ENCODE measurements around the gene ARAF.

The ARAF gene

DNA sequence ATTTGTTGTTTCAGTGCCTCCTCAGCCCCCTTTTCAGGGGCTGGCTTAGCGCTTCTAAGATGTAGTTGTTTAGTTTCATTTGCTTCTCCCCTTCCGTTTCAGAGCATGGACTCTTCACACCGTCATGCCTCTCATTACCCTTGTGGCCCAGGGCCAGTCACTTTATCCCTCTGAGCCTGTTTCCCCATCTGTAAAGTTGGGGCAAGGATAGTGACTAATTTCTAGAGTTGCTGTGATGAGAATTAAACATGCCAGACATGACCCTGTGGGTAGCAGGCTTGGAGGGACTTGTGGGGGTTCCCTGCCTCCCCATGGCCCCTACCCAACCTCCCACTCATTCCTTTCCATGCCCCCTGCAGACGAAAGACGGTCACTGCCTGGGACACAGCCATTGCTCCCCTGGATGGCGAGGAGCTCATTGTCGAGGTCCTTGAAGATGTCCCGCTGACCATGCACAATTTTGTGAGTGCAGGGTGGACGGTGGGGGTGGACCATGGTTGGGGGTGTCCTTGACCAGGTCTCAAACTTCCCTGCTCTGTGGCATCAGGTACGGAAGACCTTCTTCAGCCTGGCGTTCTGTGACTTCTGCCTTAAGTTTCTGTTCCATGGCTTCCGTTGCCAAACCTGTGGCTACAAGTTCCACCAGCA, 3.6 kb downstream of the ARAF start:
- DNase-seq (ENCODE audit: low read depth in 2 of 2) = no peak

DNA sequence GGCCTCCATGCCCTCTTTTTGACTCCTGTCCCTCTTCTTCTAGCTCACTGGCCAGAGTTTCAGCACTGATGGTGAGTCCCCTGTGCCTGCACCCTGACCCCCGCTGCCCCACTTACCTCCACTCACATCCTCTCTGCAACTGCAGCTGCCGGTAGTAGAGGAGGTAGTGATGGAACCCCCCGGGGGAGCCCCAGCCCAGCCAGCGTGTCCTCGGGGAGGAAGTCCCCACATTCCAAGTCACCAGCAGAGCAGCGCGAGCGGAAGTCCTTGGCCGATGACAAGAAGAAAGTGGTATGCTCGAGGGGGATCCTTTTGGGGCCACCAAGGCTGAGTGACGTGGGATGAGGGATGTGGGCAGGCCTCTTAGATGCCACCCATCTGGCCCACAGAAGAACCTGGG, 5.8 kb downstream of the ARAF start:
- DNase-seq (ENCODE audit: low read depth in 2 of 2) = no peak

DNA sequence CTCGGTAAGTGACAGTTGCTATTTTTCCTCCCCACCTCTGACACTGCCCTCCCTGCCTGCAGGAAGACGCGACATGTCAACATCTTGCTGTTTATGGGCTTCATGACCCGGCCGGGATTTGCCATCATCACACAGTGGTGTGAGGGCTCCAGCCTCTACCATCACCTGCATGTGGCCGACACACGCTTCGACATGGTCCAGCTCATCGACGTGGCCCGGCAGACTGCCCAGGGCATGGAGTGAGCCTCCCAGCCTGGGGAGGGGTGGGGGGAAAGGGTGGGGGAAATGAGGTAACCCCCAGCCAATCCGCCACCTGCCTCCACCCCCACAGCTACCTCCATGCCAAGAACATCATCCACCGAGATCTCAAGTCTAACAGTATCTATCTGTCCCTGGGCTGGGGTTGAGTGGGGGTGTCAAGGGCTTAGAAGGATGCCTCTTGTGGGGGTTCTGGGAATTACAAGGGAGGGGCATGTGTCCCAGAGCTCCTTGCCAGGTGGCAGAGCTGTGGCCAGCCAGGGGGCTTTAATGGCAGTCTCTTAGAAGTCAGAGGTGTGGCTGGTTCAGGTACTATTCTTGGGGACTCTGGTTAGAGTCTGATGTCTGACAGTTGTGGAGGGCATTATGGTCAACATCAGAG, 7.8 kb downstream of the ARAF start:
- DNase-seq (ENCODE audit: low read depth in 2 of 2) = no peak

DNA sequence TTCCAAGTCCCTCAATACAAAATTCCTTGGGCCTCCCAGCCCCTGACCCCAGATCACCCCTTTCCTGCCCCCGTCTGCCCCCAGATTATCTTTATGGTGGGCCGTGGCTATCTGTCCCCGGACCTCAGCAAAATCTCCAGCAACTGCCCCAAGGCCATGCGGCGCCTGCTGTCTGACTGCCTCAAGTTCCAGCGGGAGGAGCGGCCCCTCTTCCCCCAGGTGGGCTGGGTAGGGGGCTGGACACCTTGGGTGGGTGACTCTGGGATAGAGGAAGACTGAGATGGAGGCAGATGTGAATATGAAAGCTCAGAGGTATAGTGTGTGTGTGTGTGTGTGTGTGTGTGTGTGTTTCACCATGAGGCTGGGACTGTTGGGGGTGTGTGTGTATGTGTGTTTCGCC, 9.8 kb downstream of the ARAF start:
- no peak for DNase-seq (ENCODE audit: low read depth in 2 of 2)

DNA sequence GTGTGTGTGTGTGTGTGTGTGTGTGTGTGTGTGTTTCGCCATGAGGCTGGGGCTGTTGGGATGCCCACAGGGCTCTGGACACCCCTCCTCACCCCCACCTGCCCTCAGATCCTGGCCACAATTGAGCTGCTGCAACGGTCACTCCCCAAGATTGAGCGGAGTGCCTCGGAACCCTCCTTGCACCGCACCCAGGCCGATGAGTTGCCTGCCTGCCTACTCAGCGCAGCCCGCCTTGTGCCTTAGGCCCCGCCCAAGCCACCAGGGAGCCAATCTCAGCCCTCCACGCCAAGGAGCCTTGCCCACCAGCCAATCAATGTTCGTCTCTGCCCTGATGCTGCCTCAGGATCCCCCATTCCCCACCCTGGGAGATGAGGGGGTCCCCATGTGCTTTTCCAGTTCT, 10.2 kb downstream of the ARAF start:
- DNase-seq (ENCODE audit: low read depth in 2 of 2) = no peak

DNA sequence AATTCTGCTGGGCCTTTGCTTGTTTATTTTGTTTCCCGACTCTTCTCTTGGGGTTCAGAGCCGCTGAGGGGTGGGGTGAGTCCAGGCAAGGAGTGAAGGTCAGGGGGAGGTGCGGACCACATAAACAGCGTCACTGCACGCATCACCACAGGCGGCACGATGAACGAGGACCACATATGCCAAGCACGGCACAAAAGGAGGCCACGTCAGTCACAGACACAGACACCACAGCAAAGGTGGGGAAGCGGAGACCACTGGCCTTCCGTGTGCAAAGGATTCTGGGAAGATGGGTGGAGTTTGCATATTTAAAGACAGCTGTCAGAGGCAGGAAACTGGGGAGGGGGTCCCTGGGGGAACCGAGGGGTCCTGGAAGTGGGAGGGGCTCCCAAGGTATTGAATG, 10.9 kb downstream of the ARAF start:
- no peak for DNase-seq (ENCODE audit: low read depth in 2 of 2)

DNA sequence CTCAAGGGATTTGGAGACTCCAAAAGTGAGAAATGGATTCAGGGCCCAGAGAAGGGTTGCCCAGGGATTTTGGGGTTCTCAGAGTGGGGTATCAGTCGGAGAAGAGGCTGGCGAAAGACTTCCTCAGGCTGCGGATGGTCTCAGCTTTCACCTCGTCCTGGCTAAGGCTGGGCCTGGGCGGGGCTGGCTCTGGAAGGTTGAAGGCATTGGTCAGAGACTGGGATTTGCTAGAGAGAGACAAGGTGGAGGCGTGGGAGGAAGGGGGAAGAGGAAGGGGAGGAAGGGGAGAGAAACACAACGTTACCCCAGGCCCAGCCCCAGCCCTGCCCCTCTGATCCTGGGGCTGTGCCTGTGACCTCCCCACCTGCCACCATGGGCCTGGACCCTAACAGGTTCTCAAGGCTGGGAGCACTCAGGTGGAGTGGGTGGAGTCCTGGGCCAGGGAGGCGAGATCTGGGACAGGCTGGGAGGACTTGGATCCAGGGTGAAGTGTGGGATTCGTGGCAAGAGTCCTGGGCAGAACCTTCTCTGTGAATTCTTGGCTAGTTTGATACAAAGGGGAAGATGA, 11.9 kb downstream of the ARAF start:
- DNase-seq (ENCODE audit: low read depth in 2 of 2) = no peak

DNA sequence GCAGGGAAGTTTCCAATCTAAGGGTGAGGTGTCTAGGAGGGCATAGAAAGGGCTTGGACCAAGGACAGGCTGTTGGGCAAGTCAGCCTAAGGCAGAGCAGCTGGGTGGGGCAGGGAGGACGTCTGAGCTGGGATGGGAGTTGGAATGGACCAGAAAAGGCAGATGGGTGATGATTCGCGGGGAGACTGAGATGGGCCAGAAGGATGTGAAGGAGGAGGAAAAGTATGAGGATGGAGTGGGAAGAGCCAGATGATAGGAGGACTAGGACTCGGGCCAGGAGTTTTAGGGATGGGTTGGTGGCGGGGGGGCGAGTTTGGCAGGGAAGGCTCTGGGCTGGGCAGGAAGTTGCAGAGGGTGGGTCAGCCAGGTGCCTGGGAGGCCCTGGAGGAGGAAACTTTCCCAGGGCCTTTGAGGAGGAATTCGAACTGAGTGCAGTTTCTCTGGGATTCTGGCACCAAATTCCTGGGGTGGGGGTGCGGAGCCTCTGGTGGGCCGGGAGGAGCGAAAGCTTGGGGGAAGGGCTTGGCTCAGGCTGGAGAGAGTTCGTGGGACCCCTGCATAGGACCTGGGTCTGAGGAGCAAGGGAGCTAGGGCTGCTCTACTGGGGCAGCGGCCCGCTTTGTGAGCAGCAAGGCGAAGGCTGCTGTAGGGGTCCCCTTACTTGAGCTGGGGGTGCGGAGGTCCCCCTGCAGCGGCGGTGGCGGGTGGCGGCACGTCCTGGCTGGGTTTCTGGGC, 12.5 kb downstream of the ARAF start:
- DNase-seq (ENCODE audit: low read depth in 2 of 2) = no peak

DNA sequence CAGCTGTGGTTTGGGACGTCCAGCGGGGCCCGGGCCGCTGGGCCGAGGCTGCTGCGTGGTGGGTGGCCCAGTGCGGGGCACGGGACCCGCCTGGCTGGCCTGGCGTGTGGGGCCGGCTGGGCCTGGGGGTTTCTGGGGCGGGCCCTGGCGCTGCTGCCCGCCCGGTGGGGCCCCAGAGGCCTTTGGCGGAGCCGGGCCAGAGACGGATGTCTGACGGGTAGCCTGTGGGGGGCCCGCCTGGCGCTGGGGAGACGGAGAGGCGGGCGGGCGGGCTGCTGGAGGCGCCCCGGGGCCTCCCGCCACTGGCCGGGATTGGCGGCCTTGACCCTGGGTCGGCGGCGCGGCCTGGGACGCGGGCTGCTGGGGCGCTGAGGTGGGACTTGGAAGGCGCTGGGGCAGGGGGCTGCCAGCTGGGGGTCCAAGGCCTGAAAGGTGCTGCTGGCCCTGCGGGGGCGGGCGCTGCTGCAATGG, 13.1 kb downstream of the ARAF start:
- DNase-seq (ENCODE audit: low read depth in 2 of 2) = no peak

DNA sequence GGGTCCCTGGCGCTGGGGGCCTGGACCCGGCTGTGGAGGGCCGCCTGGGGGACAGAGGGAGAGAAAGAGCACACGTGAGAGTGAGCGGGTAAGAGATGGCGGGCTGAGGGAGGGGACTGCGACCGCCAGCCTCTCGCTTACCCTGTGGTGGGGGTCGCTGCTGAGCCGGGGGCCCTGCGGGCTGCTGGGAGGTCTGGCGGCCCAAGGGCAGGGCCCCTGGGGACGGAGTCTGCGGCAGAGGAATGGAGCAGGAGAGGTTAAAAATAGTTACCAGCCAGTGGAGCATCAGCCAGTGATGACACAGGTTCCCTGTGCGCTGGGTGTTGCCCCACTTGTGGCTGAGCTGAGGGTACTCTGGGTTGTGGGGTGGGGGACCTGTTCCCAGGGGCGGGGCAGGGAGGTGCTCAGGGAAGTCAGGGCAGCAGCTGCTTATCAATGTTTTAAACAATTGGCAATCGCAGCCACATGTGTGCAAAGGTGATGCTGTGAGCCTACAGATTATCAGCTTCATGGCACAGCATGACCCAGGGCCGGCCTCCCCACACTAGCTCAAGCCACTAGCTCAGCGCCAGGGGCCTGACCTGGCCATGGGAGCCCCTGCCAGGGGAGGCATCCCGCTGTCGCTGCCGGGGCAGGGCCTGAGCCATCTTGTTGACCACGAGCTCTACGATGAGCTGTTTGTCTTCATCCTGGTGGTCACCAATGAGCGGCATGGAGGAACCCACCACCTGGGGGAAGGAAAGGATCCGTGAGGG, 13.7 kb downstream of the ARAF start:
- no peak for DNase-seq (ENCODE audit: low read depth in 2 of 2)

DNA sequence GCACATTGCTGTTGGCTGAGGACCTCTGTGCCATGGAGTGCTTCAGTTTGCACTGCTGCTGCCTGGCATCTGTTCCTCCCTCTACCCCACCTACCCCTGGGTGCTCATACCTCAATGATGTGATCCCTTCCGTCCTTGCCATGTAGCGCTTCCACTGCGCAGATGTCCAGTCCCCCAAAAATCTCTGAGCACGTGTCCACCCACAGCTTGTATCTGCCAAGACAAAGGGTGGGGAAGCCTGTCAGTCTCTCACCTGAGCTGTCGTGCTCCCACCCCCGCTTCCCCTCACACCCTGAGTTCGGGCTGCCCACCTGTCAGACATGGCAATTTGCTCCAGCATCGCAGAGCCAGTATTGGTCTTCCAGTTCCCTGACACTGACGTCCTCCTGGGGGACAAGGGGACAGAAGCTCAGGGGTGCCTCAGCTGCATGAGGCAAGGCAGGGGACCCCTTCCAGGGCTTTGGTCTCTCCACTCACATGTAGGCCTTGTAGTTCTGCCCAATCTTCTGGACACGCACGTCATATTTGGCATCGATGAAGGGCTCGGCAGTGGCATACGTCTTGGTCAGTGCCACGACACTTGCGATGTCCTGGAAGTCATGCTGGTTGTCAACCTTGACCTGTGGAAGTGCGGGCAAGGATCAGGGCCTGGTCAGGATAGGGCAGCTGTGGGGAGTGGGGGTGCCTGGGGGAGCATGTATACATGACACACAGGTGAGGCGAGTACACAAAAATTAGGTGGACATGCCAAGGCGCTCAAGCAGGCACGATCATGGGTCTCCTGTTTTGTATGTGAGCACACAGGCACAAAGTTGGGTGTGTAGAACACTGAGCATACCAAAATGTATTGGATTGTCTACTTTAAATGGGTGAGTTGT, 15.3 kb downstream of the ARAF start:
- DNase-seq (ENCODE audit: low read depth in 2 of 2) = no peak

DNA sequence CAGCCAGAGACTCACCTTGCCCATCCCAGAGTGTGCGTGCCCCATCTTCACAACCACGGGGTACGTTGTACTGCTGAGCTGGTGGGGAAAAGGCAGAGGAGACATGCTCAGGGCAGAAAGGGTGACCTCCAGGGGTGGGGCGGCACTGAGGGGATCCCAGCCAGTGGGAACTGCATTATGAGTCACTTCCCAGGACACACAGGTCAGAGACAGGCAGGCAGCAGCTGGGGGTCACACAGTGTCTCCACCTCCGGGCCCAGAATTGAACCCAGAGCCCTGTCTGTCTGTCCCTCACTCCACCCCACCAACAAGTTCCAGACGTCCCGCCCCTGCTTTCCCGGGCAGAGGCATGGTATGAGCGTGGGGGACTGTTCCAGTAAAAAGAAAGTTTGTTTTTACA, 16.4 kb downstream of the ARAF start:
- no peak for DNase-seq (ENCODE audit: low read depth in 2 of 2)

DNA sequence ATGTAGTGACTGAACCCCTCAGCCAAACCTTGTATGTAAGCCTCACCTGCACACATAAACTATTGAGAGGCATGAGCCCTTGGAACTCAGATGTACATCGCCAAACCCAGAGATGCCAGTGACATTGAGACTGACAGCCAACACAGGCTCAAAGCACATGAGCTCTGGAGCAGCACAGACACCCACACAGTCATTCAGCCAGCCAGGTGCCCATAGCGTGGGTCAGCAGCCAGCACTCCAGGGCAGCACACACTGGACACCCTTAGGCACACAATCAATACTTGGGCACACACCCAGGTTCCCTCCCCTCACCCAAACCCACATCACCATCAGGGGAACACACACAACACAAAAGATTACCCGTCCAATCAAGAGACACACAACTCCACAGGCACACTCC, 16.9 kb downstream of the ARAF start:
- no peak for DNase-seq (ENCODE audit: low read depth in 2 of 2)

DNA sequence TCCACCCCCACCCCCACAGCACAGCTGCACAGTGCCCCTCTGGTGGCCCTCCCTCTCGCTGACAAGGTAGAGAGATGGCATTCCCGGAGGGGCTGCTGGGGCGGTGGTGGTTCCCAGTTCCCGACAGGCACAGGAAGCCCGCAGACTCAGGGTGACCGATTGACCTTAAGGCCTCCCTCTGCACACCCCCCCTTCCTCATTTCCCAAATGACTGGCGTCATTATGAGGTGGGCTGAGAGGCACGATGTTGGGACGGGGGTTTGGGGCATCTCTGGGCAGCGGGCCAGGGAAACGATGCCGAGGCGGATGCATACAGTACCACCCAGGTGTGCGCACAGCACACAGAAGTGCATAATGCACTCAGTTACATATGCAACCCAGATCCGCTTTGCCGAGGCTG, 17.7 kb downstream of the ARAF start:
- DNase-seq (ENCODE audit: low read depth in 2 of 2) = no peak

DNA sequence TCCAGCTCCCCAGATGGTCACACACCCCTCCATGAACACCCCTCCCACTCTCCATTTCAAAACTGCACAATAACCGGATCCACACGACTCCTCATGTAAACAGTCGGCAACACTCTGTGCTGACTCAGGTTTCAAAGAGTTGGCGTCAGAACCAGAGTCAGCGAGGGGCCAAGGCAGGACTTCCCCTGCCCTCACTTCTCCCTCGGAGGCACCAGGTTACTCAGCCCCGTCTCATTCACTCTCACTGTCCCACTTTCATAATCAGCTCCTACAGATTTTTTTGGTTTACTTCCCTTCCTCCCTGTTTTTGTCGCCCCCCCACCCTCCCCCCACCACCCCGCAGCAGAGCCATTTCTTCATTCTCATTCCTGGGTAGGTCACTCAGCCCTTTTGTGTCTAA, 18.5 kb downstream of the ARAF start:
- DNase-seq (ENCODE audit: low read depth in 2 of 2) = no peak

DNA sequence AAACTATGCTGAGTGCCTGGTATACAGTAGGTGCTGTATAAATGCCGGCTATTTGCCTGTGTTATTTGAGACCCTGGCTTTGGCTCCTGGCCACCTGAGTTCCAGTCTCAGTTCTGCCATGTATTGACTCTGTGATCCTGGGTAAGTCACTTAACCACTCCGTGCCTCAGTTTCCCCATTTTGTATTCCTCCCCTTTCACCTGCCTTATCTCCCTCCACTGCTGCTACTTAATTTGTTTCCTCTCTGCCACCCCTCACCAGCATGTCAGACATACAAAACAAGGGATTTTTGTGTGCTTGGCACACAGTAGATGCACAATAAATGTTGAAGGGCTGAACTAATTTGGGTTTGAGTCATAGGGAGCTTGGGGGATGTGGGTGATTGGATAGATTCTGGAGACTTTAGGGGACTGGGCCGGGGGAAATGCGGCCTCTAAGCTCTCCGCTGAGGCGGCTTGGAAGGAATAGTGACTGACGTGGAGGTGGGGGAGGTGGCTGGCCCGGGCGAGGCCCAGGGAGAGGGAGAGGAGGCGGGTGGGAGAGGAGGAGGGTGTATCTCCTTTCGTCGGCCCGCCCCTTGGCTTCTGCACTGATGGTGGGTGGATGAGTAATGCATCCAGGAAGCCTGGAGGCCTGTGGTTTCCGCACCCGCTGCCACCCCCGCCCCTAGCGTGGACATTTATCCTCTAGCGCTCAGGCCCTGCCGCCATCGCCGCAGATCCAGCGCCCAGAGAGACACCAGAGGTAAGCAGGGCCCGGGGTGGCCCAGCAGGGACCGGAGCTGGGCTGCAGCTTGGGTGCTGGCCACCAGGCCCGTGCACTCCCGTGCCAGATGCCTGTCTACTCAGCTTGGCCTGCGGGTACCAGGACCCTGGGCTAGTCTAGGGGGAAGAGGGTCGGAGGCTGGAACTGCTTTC, 21.0 kb downstream of the ARAF start, which contains the start of gene TIMP1:
Gene TIMP1 (plus strand): TSS at position 706 of the 917 bp plus-strand sequence. CDS start 980 bp downstream, outside the sequence.
- DNase-seq (ENCODE audit: low read depth in 2 of 2) = peak; percentile 57 to 67

DNA sequence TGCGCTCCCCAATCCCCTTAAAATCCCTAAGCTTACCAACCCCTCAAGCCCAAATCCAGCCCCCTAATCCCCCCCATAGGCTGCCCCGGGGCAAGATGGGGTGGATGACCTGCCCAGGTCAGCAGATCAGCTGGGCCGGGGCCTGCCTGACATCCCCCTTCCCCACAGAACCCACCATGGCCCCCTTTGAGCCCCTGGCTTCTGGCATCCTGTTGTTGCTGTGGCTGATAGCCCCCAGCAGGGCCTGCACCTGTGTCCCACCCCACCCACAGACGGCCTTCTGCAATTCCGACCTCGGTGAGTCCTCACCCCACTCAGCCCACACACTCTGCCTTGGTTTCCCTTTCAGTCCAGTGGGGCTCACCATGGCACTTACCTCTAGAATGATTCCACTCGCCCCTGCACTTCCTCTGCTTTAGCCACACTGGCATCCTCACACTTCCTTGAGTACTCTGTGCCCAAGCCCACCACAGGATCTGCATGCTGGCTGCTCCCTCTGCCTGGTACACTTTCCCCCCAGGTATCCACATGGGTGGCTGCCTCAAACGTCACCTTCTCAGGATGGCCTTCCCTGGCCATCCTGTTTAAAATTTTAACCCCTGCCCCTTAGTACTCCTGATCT, 22.3 kb downstream of the ARAF start:
- DNase-seq (ENCODE audit: low read depth in 2 of 2) = no peak

DNA sequence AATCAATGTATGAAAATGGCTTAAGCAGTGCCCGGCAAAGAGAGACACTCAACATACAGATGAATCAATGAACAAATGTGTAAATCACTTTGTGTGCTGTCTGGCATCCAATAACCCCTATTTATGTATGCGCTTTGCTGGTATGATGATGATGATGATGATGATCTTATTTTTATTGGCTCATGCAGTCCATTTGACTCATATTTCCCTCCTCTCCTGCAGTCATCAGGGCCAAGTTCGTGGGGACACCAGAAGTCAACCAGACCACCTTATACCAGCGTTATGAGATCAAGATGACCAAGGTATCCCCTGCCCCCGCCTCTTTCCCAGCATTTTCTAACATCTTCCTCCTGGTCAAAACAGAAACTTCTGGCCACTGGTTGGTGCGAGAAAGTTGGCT, 23.7 kb downstream of the ARAF start:
- DNase-seq (ENCODE audit: low read depth in 2 of 2) = no peak

DNA sequence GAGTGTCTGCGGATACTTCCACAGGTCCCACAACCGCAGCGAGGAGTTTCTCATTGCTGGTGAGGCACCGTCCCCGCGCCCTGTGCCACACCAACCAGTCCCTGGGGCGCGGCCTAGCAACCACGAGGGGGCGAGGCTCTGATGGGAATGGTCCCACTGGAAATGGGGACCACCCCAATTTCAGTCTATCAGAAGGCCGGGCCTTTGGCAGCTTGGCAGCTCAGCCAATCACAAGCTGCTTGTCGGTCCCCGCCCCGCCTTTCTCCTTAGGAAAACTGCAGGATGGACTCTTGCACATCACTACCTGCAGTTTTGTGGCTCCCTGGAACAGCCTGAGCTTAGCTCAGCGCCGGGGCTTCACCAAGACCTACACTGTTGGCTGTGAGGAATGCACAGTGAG, 24.3 kb downstream of the ARAF start:
- no peak for DNase-seq (ENCODE audit: low read depth in 2 of 2)
